SK-N-SH treated with all-trans-retinoic acid at 6 μM for 48 hours (cell line): ENCODE data around the gene DNAAF3.

Source experiments
- CREB5 ChIP-seq: fragments of 250-450 bp; sonication (Bioruptor Pico); IDR thresholded peaks from 2 replicates; pipeline ENCODE4 v1.5.1; 2020; ENCODE audit warnings: low read depth, mild to moderate bottlenecking, moderate library complexity
- ESRRG ChIP-seq: fragments of 250-450 bp; sonication (Bioruptor Pico); IDR thresholded peaks from 2 replicates; pipeline ENCODE4 v1.6.1; 2021; ENCODE audit warnings: mild to moderate bottlenecking
- GLIS3 ChIP-seq: fragments of 250-450 bp; sonication (Bioruptor Pico); IDR thresholded peaks from 2 replicates; pipeline ENCODE4 v1.5.0; 2020; ENCODE audit warnings: mild to moderate bottlenecking, moderate library complexity
- OSR1 ChIP-seq: fragments of 250-450 bp; sonication (Bioruptor Pico); IDR thresholded peaks from 2 replicates; pipeline ENCODE4 v1.8.0; 2022; ENCODE audit warnings: moderate library complexity, mild to moderate bottlenecking, inconsistent platforms
- PATZ1 ChIP-seq: fragments of 250-450 bp; sonication (Bioruptor Pico); IDR thresholded peaks from 2 replicates; pipeline ENCODE4 v1.8.0; 2020; ENCODE audit warnings: mild to moderate bottlenecking, moderate library complexity, borderline replicate concordance
- POU6F1 ChIP-seq: fragments of 250-450 bp; sonication (Bioruptor Pico); IDR thresholded peaks from 2 replicates; pipeline ENCODE4 v1.8.0; 2021; ENCODE audit warnings: low read depth, mild to moderate bottlenecking, moderate library complexity, borderline replicate concordance
- PPARA ChIP-seq: fragments of 250-450 bp; sonication (Bioruptor Pico); IDR thresholded peaks from 2 replicates; pipeline ENCODE4 v1.5.0; 2020; ENCODE audit warnings: mild to moderate bottlenecking, borderline replicate concordance
- RARB ChIP-seq: fragments of 250-450 bp; sonication (Bioruptor Pico); IDR thresholded peaks from 2 replicates; pipeline ENCODE4 v1.8.0; 2021; ENCODE audit warnings: mild to moderate bottlenecking, moderate library complexity
- TOX ChIP-seq: fragments of 250-450 bp; sonication (Bioruptor Pico); IDR thresholded peaks from 2 replicates; pipeline ENCODE4 v1.8.0; 2021; ENCODE audit warnings: mild to moderate bottlenecking, moderate library complexity, borderline replicate concordance
- ZFP3 ChIP-seq: fragments of 250-450 bp; sonication (Bioruptor Pico); IDR thresholded peaks from 2 replicates; pipeline ENCODE4 v1.5.0; 2020; ENCODE audit warnings: mild to moderate bottlenecking, moderate library complexity
- ZNF565 ChIP-seq: fragments of 450-650 bp; formaldehyde crosslinking; conservative IDR thresholded peaks from 2 replicates; pipeline ENCODE4 v1.5.0; 2020; ENCODE audit warnings: low read depth, mild to moderate bottlenecking, moderate library complexity
- ZNF70 ChIP-seq: fragments of 450-650 bp; formaldehyde crosslinking; IDR thresholded peaks from 2 replicates; pipeline ENCODE4 v1.5.0; 2020; ENCODE audit warnings: mild to moderate bottlenecking, moderate library complexity

GRCh38 chr19:55189403-55189835 lies 23.0 kb upstream of the DNAAF3 start:
- no peak for TF ChIP-seq PATZ1 (CRISPR knock-in tag)
- no peak for TF ChIP-seq ZNF70 (CRISPR knock-in tag)
- TF ChIP-seq ZNF565, result no peak
- TF ChIP-seq PPARA (CRISPR knock-in tag), result no peak
- TF ChIP-seq ZFP3 (CRISPR knock-in tag), result no peak
- no peak for TF ChIP-seq ESRRG
- no peak for TF ChIP-seq CREB5 (CRISPR knock-in tag)
- no peak for TF ChIP-seq TOX (CRISPR knock-in tag)
- no peak for TF ChIP-seq POU6F1 (CRISPR knock-in tag)
- no peak for TF ChIP-seq RARB (CRISPR knock-in tag)
- TF ChIP-seq OSR1 (CRISPR knock-in tag), result no peak
- TF ChIP-seq GLIS3 (CRISPR knock-in tag), result no peak
